Tibial nerve (tissue), 3 donors: ENCODE data around the gene POU3F2.

Source experiments
- POLR2A ChIP-seq, 2 donors: fragments of 450-650 bp; IDR thresholded peaks; one replicate each; pipeline ENCODE4 v1.6.1; 2017; ENCODE audit warnings: antibody characterized with exemption in 2 of 2, mild to moderate bottlenecking in 2 of 2, moderate library complexity in 2 of 2
- TF ChIP-seq, protein P1 (sequence below), 5 experiments: fragments of 200-600 bp in 3 of 5; fragments of 450-650 bp in 2 of 5; sonication (generic) in 3 of 5; IDR thresholded peaks; one replicate each; pipeline ENCODE4 v1.5.1; 2016 to 2019; ENCODE audit warnings: antibody characterized with exemption in 5 of 5, mild to moderate bottlenecking in 3 of 5, moderate library complexity in 2 of 5

DNA sequence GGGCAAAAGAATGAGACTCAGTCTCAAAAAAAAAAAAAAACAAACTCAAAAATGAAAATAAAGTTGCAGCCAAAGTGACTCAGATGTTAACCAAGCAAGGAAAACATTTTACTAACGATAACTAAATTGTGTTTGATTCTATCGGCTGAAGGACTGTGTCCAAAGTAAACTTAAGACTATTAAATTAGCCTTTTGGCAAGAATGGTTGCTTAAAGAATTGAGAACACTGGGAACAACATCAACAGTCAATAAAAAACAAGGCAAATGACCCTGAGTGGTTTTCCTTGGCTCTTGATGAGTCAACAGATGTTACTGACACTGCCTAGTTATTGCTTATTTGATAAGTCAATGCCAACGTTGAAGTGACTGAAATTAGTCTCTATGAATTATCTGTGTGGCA lies 36.7 kb downstream of the POU3F2 start:
- TF ChIP-seq POLR2A (IDR thresholded peaks at IDR 0.05), result no peak
- TF ChIP-seq, protein P1, sequence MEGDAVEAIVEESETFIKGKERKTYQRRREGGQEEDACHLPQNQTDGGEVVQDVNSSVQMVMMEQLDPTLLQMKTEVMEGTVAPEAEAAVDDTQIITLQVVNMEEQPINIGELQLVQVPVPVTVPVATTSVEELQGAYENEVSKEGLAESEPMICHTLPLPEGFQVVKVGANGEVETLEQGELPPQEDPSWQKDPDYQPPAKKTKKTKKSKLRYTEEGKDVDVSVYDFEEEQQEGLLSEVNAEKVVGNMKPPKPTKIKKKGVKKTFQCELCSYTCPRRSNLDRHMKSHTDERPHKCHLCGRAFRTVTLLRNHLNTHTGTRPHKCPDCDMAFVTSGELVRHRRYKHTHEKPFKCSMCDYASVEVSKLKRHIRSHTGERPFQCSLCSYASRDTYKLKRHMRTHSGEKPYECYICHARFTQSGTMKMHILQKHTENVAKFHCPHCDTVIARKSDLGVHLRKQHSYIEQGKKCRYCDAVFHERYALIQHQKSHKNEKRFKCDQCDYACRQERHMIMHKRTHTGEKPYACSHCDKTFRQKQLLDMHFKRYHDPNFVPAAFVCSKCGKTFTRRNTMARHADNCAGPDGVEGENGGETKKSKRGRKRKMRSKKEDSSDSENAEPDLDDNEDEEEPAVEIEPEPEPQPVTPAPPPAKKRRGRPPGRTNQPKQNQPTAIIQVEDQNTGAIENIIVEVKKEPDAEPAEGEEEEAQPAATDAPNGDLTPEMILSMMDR (IDR thresholded peaks at IDR 0.05), result no peak
